ENCODE results near the gene CDV3.

- TF ChIP-seq, protein P1, sequence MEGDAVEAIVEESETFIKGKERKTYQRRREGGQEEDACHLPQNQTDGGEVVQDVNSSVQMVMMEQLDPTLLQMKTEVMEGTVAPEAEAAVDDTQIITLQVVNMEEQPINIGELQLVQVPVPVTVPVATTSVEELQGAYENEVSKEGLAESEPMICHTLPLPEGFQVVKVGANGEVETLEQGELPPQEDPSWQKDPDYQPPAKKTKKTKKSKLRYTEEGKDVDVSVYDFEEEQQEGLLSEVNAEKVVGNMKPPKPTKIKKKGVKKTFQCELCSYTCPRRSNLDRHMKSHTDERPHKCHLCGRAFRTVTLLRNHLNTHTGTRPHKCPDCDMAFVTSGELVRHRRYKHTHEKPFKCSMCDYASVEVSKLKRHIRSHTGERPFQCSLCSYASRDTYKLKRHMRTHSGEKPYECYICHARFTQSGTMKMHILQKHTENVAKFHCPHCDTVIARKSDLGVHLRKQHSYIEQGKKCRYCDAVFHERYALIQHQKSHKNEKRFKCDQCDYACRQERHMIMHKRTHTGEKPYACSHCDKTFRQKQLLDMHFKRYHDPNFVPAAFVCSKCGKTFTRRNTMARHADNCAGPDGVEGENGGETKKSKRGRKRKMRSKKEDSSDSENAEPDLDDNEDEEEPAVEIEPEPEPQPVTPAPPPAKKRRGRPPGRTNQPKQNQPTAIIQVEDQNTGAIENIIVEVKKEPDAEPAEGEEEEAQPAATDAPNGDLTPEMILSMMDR (IDR thresholded peaks at IDR 0.05) = no peak
- no peak for TF ChIP-seq EZH2 (IDR thresholded peaks at IDR 0.05; ENCODE audit: borderline replicate concordance, insufficient read depth, low read depth, low read length, poor library complexity, severe bottlenecking)
Measured at GRCh38 chr3:133595341-133595740, 21.9 kb downstream of the CDV3 start.
